Ishikawa (cell line): ENCODE data around the gene UQCRC2.

Source experiments
- CREB1 ChIP-seq: IDR thresholded peaks from 2 replicates; pipeline ENCODE4 v1.6.1; 2012; ENCODE audit warnings: low read depth
- EP300 ChIP-seq: IDR thresholded peaks from 2 replicates; pipeline ENCODE4 v1.6.1; 2012; ENCODE audit warnings: borderline replicate concordance
- FOXM1 ChIP-seq: IDR thresholded peaks from 2 replicates; pipeline ENCODE4 v1.6.1; 2012; ENCODE audit warnings: low read depth, borderline replicate concordance
- NFIC ChIP-seq: IDR thresholded peaks from 2 replicates; pipeline ENCODE4 v1.6.1; 2012
- TAF1 ChIP-seq: IDR thresholded peaks from 2 replicates; pipeline ENCODE4 v1.6.1; 2012; ENCODE audit warnings: low read depth, mild to moderate bottlenecking
- TEAD4 ChIP-seq: IDR thresholded peaks from 2 replicates; pipeline ENCODE4 v1.6.1; 2012
- TF ChIP-seq, protein P1 (sequence below): IDR thresholded peaks from 2 replicates; pipeline ENCODE4 v1.6.1; 2012

GRCh38 chr16:22031483-22032083 lies 78.4 kb downstream of the UQCRC2 start:
- no peak for TF ChIP-seq EP300
- TF ChIP-seq FOXM1 = no peak
- TF ChIP-seq, protein P1, sequence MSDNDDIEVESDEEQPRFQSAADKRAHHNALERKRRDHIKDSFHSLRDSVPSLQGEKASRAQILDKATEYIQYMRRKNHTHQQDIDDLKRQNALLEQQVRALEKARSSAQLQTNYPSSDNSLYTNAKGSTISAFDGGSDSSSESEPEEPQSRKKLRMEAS = no peak
- TF ChIP-seq NFIC = no peak
- TF ChIP-seq TAF1 = no peak
- TF ChIP-seq CREB1 = no peak
- TF ChIP-seq TEAD4 = no peak
